Caki2 (cell line): ENCODE results near the gene KCNQ1OT1. TPM values are rescaled to one million over a fixed set of nuclear protein-coding genes. Genes with fewer than 3 reads are reported as not detected.

ENCODE experiments used
- DNase-seq: peaks from one replicate; pipeline ENCODE4 v3.0.0-alpha.2; 2015; ENCODE audit warnings: low read depth
- in situ Hi-C: cut with HindIII; loops from 2 replicates; pipeline ENCODE4 v1.10.0; 2016; ENCODE audit warnings: low sequenced_read_pairs, low pct_unique_long_range_greater_than_20kb, mixed read lengths
- total RNA-seq: library from RNA; depleted of rRNA; stranded (reverse); fragments of >200 nt; shearing (Covaris generic); gene quantifications from 2 replicates; pipeline ENCODE4 v1.2.3, GENCODE V29; 2014; ENCODE audit warnings: low replicate concordance

The KCNQ1OT1 gene
- total RNA-seq, 1 experiment from 2014 or later, result not detected

GRCh38 chr11:2664376-2664775 is 35.4 kb downstream of the KCNQ1OT1 start:
- in situ Hi-C loops, result no loop called here
- no peak for DNase-seq

GRCh38 chr11:2663915-2664314 is 35.9 kb downstream of the KCNQ1OT1 start:
- in situ Hi-C loops, result no loop called here
- DNase-seq, result no peak

GRCh38 chr11:2663506-2663905 is 36.3 kb downstream of the KCNQ1OT1 start:
- no peak for DNase-seq
- in situ Hi-C loops, result no loop called here

- DNase-seq, result no peak
- in situ Hi-C loops, result no loop called here
Observed at GRCh38 chr11:2662430-2663299, 37.1 kb downstream of the KCNQ1OT1 start.

- no peak for DNase-seq
- in situ Hi-C loops, result no loop called here
Observed at GRCh38 chr11:2662024-2662312, 37.8 kb downstream of the KCNQ1OT1 start.

GRCh38 chr11:2661173-2662023 is 38.4 kb downstream of the KCNQ1OT1 start:
- in situ Hi-C loops, result no loop called here
- no peak for DNase-seq

- DNase-seq, result no peak
- in situ Hi-C loops, result no loop called here
Observed at GRCh38 chr11:2660357-2660939, 39.3 kb downstream of the KCNQ1OT1 start.

GRCh38 chr11:2657697-2658284 is 42.0 kb downstream of the KCNQ1OT1 start:
- in situ Hi-C loops, result no loop called here
- no peak for DNase-seq

GRCh38 chr11:2656859-2657258 is 42.9 kb downstream of the KCNQ1OT1 start:
- in situ Hi-C loops, result no loop called here
- DNase-seq, result no peak

- peak; percentile 53 for DNase-seq
- in situ Hi-C loops, result no loop called here
Observed at GRCh38 chr11:2655834-2656622, 43.8 kb downstream of the KCNQ1OT1 start.

- DNase-seq, result no peak
- in situ Hi-C loops, result no loop called here
Observed at GRCh38 chr11:2655016-2655719, 44.6 kb downstream of the KCNQ1OT1 start.

GRCh38 chr11:2653930-2654739 is 45.7 kb downstream of the KCNQ1OT1 start:
- in situ Hi-C loops, result no loop called here

GRCh38 chr11:2653198-2653551 is 46.6 kb downstream of the KCNQ1OT1 start:
- no peak for DNase-seq
- in situ Hi-C loops, result no loop called here

More at GRCh38 chr11:2653930-2654739, 45.7 kb downstream of the KCNQ1OT1 start:
- no peak for DNase-seq

- no peak for DNase-seq
- in situ Hi-C loops, result no loop called here
Observed at GRCh38 chr11:2652333-2653197, 47.2 kb downstream of the KCNQ1OT1 start.

- in situ Hi-C loops, result no loop called here
- no peak for DNase-seq
Observed at GRCh38 chr11:2651826-2652271, 47.9 kb downstream of the KCNQ1OT1 start.

- DNase-seq, result no peak
- in situ Hi-C loops, result no loop called here
Observed at GRCh38 chr11:2651054-2651617, 48.7 kb downstream of the KCNQ1OT1 start.
